ENCODE data around the gene KCTD5.

Gene KCTD5

GRCh38 chr16:2699791-2700600 lies 17.7 kb downstream of the KCTD5 start:
- no peak for DNase-seq (ENCODE audit: low read depth)
- TF ChIP-seq CTCF (IDR thresholded peaks at IDR 0.05; ENCODE audit: low read length, missing control alignments): no peak

GRCh38 chr16:2700786-2701185 lies 18.5 kb downstream of the KCTD5 start:
- no peak for TF ChIP-seq CTCF (IDR thresholded peaks at IDR 0.05; ENCODE audit: low read length, missing control alignments)
- no peak overlapping the region for H3K4me3 ChIP-seq (replicated peaks; ENCODE audit: low read depth, low read length)

More at GRCh38 chr16:2699791-2700600, 17.7 kb downstream of the KCTD5 start:
- H3K4me3 ChIP-seq (replicated peaks; ENCODE audit: low read depth, low read length): no peak overlapping the region

GRCh38 chr16:2701272-2701671 lies 18.9 kb downstream of the KCTD5 start:
- no peak for TF ChIP-seq CTCF (IDR thresholded peaks at IDR 0.05; ENCODE audit: low read length, missing control alignments)
- H3K4me3 ChIP-seq (replicated peaks; ENCODE audit: low read depth, low read length): no peak overlapping the region
- DNase-seq (ENCODE audit: low read depth): no peak

More at GRCh38 chr16:2700786-2701185, 18.5 kb downstream of the KCTD5 start:
- no peak for DNase-seq (ENCODE audit: low read depth)

GRCh38 chr16:2701713-2702437 lies 19.6 kb downstream of the KCTD5 start:
- no peak for DNase-seq (ENCODE audit: low read depth)
- TF ChIP-seq CTCF (IDR thresholded peaks at IDR 0.05; ENCODE audit: low read length, missing control alignments): no peak
- H3K4me3 ChIP-seq (replicated peaks; ENCODE audit: low read depth, low read length): no peak overlapping the region

GRCh38 chr16:2702438-2702825 lies 20.1 kb downstream of the KCTD5 start:
- no peak for DNase-seq (ENCODE audit: low read depth)
- no peak overlapping the region for H3K4me3 ChIP-seq (replicated peaks; ENCODE audit: low read depth, low read length)
- TF ChIP-seq CTCF (IDR thresholded peaks at IDR 0.05; ENCODE audit: low read length, missing control alignments): no peak

- no peak for DNase-seq (ENCODE audit: low read depth)
- H3K4me3 ChIP-seq (replicated peaks; ENCODE audit: low read depth, low read length): no peak overlapping the region
- no peak for TF ChIP-seq CTCF (IDR thresholded peaks at IDR 0.05; ENCODE audit: low read length, missing control alignments)
These were observed 20.8 kb downstream of the KCTD5 start for GRCh38 chr16:2702871-2703745.

Data from fibroblast of pulmonary artery (primary cell).